Osteocyte (in vitro differentiated cells): ENCODE data around the gene ARHGAP8. TPM values are rescaled to one million over a fixed set of nuclear protein-coding genes. Genes with fewer than 3 reads are reported as not detected.

Source experiments
- DNase-seq: peaks from one replicate; pipeline ENCODE4 v3.0.0; 2021; ENCODE audit warnings: mixed read lengths; ENCODE audit not compliant: unreplicated experiment; ENCODE audit errors: extremely low spot score
- H3K27ac Mint-ChIP-seq: one replicate; pipeline ENCODE4 v1.8.0; 2021; ENCODE audit warnings: mild to moderate bottlenecking, mixed read lengths; ENCODE audit not compliant: unreplicated experiment
- H3K27me3 Mint-ChIP-seq: one replicate; pipeline ENCODE4 v1.8.0; 2021; ENCODE audit warnings: mixed read lengths; ENCODE audit not compliant: unreplicated experiment
- H3K36me3 Mint-ChIP-seq: one replicate; pipeline ENCODE4 v1.8.0; 2021; ENCODE audit warnings: mixed read lengths; ENCODE audit not compliant: unreplicated experiment
- H3K4me1 Mint-ChIP-seq: one replicate; pipeline ENCODE4 v1.8.0; 2021; ENCODE audit warnings: mixed read lengths; ENCODE audit not compliant: unreplicated experiment
- H3K4me3 Mint-ChIP-seq: one replicate; pipeline ENCODE4 v1.8.0; 2021; ENCODE audit warnings: mild to moderate bottlenecking, moderate library complexity, mixed read lengths; ENCODE audit not compliant: unreplicated experiment
- H3K9me3 Mint-ChIP-seq: one replicate; pipeline ENCODE4 v1.8.0; 2021; ENCODE audit warnings: mixed read lengths; ENCODE audit not compliant: unreplicated experiment
- total RNA-seq: library from RNA; stranded (reverse); gene quantifications from 2 replicates; pipeline ENCODE4 v1.2.1, GENCODE V29; 2021
- TF ChIP-seq, protein P1 (sequence below): fragments of 200-600 bp; sonication (generic); IDR thresholded peaks from 2 replicates; pipeline ENCODE4 v1.5.0; 2021; ENCODE audit warnings: antibody characterized with exemption, mild to moderate bottlenecking, moderate library complexity

The ARHGAP8 gene
- total RNA-seq, 1 donor from 2014 or later = 0.89 TPM

GRCh38 chr22:44706488-44706887 lies 45.9 kb upstream of the ARHGAP8 start:
- TF ChIP-seq, protein P1, sequence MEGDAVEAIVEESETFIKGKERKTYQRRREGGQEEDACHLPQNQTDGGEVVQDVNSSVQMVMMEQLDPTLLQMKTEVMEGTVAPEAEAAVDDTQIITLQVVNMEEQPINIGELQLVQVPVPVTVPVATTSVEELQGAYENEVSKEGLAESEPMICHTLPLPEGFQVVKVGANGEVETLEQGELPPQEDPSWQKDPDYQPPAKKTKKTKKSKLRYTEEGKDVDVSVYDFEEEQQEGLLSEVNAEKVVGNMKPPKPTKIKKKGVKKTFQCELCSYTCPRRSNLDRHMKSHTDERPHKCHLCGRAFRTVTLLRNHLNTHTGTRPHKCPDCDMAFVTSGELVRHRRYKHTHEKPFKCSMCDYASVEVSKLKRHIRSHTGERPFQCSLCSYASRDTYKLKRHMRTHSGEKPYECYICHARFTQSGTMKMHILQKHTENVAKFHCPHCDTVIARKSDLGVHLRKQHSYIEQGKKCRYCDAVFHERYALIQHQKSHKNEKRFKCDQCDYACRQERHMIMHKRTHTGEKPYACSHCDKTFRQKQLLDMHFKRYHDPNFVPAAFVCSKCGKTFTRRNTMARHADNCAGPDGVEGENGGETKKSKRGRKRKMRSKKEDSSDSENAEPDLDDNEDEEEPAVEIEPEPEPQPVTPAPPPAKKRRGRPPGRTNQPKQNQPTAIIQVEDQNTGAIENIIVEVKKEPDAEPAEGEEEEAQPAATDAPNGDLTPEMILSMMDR = no peak
- no peak for DNase-seq
- H3K4me3 Mint-ChIP-seq = no peak overlapping the region
- no peaks in the 10 kb centered on the region for H3K9me3 Mint-ChIP-seq
- no peaks in the 10 kb centered on the region for H3K36me3 Mint-ChIP-seq
- H3K4me1 Mint-ChIP-seq = peaks cover 19% of the 10 kb centered on the region
- H3K27me3 Mint-ChIP-seq = no peaks in the 10 kb centered on the region
- no peak overlapping the region for H3K27ac Mint-ChIP-seq

GRCh38 chr22:44707178-44707577 lies 45.2 kb upstream of the ARHGAP8 start:
- no peak for DNase-seq
- Mint-ChIP-seq H3K9me3 (no peaks in the 10 kb centered on the region), H3K4me3 (no peak overlapping the region), H3K27me3 (no peaks in the 10 kb centered on the region), H3K4me1 (peaks cover 21% of the 10 kb centered on the region), H3K27ac (no peak overlapping the region), H3K36me3 (no peaks in the 10 kb centered on the region)
- TF ChIP-seq, protein P1 = no peak

- TF ChIP-seq, protein P1 = no peak
- no peaks in the 10 kb centered on the region for H3K27me3 Mint-ChIP-seq
- no peak overlapping the region for H3K27ac Mint-ChIP-seq
- H3K4me1 Mint-ChIP-seq = peaks cover 21% of the 10 kb centered on the region
- H3K9me3 Mint-ChIP-seq = no peaks in the 10 kb centered on the region
- DNase-seq = no peak
- H3K4me3 Mint-ChIP-seq = no peak overlapping the region
- no peaks in the 10 kb centered on the region for H3K36me3 Mint-ChIP-seq
Observed at GRCh38 chr22:44707752-44708151, 44.6 kb upstream of the ARHGAP8 start.

GRCh38 chr22:44709881-44710392 lies 42.4 kb upstream of the ARHGAP8 start:
- TF ChIP-seq, protein P1 = no peak
- Mint-ChIP-seq H3K27me3 (no peaks in the 10 kb centered on the region), H3K4me3 (no peak overlapping the region), H3K36me3 (no peaks in the 10 kb centered on the region), H3K4me1 (peaks cover 10% of the 10 kb centered on the region), H3K9me3 (no peaks in the 10 kb centered on the region), H3K27ac (no peak overlapping the region)
- DNase-seq = no peak

DNA sequence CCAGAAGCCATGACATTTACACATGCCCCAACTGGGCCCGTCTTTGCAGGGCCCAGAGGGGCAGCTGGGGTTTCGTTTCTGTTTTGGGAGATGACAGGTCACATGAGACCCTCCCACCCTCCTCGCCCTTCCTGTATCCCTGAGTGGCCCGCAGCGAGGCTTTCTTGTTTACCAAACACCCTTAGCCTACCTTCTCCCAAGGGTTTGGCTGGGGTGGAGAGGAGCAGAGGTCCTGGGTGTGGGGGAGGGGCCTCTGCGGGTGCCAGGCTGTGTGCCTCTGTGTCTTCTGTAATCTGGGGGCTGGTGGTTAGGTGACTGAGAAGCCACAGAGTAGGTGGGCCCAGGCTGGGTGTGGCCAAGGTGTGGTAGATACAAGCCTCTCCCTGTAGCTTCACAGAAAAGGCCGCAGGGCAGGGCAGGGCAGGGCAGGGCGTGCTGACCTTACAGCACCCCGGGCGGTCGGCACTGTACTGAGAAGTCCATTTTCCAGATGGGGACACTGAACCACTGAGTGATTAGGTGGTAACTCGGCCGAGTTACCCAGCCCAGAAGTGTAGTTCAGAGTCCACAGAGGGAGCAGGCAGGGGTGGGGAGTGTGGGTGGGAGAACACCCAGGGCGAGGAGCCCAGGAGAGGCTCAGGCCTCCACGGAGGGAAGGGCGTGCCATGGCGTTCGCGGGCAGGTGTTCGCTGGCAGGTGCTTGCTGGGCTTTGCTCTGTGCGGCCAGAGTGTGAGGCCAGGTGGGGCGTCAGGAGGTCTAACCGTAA lies 41.7 kb upstream of the ARHGAP8 start:
- no peak overlapping the region for H3K27ac Mint-ChIP-seq
- H3K27me3 Mint-ChIP-seq = no peaks in the 10 kb centered on the region
- no peaks in the 10 kb centered on the region for H3K36me3 Mint-ChIP-seq
- peaks cover 10% of the 10 kb centered on the region for H3K4me1 Mint-ChIP-seq
- no peaks in the 10 kb centered on the region for H3K9me3 Mint-ChIP-seq
- TF ChIP-seq, protein P1 = no peak
- no peak for DNase-seq
- no peak overlapping the region for H3K4me3 Mint-ChIP-seq
